ENCODE measurements around the gene CD84.
"Not testable (repeated sequence)": the region's sequence is repeated elsewhere in the genome, so short reads cannot be mapped to it uniquely, and the experiment has no call there.

CD84 gene

DNA sequence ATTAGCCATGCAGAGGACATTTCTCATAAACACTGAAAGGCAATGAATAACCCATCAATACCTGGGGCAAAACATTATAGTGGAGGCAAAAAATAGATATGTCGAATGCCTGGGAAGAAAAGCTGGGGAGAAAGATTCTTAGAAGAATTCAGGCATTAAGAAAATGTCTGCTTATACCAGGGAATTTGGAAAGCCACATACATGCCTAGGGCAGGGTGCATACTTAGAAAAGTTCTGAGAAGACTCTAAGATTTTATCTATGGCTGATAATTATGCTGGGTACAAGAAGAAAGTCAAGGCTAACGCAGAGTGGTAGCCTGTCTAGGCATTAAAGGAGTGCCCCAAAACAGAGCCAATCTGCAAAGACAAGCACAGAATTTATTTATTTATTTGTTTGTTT is 74.6 kb downstream of the CD84 start:
- DNase-seq (ENCODE audit: low spot score) = no peak

- DNase-seq (ENCODE audit: low spot score) = no peak
Measured at GRCh38 chr1:160503087-160503486, 76.2 kb downstream of the CD84 start.

DNA sequence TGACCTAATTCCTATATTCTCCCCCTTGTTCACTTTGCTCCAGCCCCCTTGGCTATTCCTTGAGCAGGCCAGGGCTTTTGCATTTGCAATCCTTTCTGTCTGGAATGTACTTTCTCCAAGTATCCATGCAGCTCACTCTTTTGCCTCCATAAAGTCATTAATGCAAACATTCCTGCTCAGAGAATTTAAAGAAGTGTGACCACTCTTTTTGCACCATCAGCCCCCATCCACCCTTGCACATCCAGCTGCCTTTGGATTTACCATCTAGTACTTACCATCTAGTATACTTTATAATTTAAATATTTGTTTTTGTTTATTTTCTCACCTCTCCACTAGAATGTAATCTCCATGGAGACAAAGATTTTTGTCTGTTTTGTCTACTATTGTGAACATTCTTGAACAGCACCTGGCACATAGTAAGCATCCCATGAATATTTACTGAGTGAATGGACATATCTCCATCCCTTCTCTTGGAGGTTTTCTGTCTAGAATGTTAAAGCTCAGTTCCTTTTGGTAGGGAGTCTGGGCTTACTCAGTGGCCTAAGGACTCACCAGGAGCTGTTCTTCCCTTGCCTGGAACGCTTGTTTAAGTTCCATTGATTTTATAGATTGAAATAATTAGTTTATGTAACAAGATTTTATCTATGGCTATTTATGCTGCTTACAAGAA is 78.8 kb downstream of the CD84 start:
- no peak for DNase-seq (ENCODE audit: low spot score)

GRCh38 chr1:160499631-160500030 is 79.7 kb downstream of the CD84 start:
- DNase-seq (ENCODE audit: low spot score) = peak; percentile 12

GRCh38 chr1:160498301-160499065 is 80.8 kb downstream of the CD84 start:
- DNase-seq (ENCODE audit: low spot score) = not testable (repeated sequence)

GRCh38 chr1:160496334-160496733 is 83.0 kb downstream of the CD84 start:
- DNase-seq (ENCODE audit: low spot score) = no peak

GRCh38 chr1:160494620-160495019 is 84.7 kb downstream of the CD84 start:
- DNase-seq (ENCODE audit: low spot score) = no peak

- no peak for DNase-seq (ENCODE audit: low spot score)
Measured at GRCh38 chr1:160492617-160493016, 86.7 kb downstream of the CD84 start.

- no peak for DNase-seq (ENCODE audit: low spot score)
Measured at GRCh38 chr1:160491981-160492380, 87.3 kb downstream of the CD84 start.

Measured in putamen (tissue), 1 donor.